Cerebellar nuclear complex (tissue), 1 donor: ENCODE results near the gene PGA5.

Source experiments
- DNase-seq, 2 experiments: peaks; one replicate each; lab custom pipeline; 2025; lab: John Stamatoyannopoulos, UW

Gene PGA5

GRCh38 chr11:61267437-61267841, 26.5 kb downstream of the PGA5 start:
- DNase-seq: no peak

GRCh38 chr11:61268588-61269250, 27.7 kb downstream of the PGA5 start:
- DNase-seq: no peak

- DNase-seq: no peak
Measured at GRCh38 chr11:61270354-61271076, 29.5 kb downstream of the PGA5 start.

GRCh38 chr11:61272731-61273130, 31.8 kb downstream of the PGA5 start:
- no peak for DNase-seq

GRCh38 chr11:61273178-61274078, 32.5 kb downstream of the PGA5 start:
- DNase-seq: no peak

GRCh38 chr11:61274084-61274483, 33.1 kb downstream of the PGA5 start:
- DNase-seq: no peak

GRCh38 chr11:61275191-61275590, 34.2 kb downstream of the PGA5 start:
- DNase-seq: no peak

- DNase-seq: no peak
Measured at GRCh38 chr11:61277186-61278000, 36.4 kb downstream of the PGA5 start.

GRCh38 chr11:61278001-61278470, 37.1 kb downstream of the PGA5 start:
- DNase-seq: no peak

- no peak for DNase-seq
Measured at GRCh38 chr11:61279934-61280659, 39.1 kb downstream of the PGA5 start.

- DNase-seq: no peak
Measured at GRCh38 chr11:61280883-61281580, 40.1 kb downstream of the PGA5 start.

GRCh38 chr11:61281581-61282250, 40.7 kb downstream of the PGA5 start:
- DNase-seq: no peak

- DNase-seq: no peak
Measured at GRCh38 chr11:61283613-61284012, 42.6 kb downstream of the PGA5 start.

GRCh38 chr11:61287338-61287977, 46.5 kb downstream of the PGA5 start:
- no peak for DNase-seq

GRCh38 chr11:61290905-61291690, 50.1 kb downstream of the PGA5 start:
- no peak for DNase-seq

GRCh38 chr11:61292356-61292755, 51.4 kb downstream of the PGA5 start:
- no peak for DNase-seq

GRCh38 chr11:61293867-61294716, 53.1 kb downstream of the PGA5 start:
- no peak for DNase-seq
